ENCODE results near the gene GTF2IRD1.

Gene GTF2IRD1

GRCh38 chr7:74424291-74424880, 29.3 kb upstream of the GTF2IRD1 start:
- TF ChIP-seq CTCF (IDR thresholded peaks at IDR 0.05), result no peak

GRCh38 chr7:74428023-74428422, 25.7 kb upstream of the GTF2IRD1 start:
- TF ChIP-seq CTCF (IDR thresholded peaks at IDR 0.05), result no peak

- TF ChIP-seq CTCF (IDR thresholded peaks at IDR 0.05), result no peak
These were observed 24.5 kb upstream of the GTF2IRD1 start for GRCh38 chr7:74429153-74429747.

GRCh38 chr7:74430961-74431466, 22.7 kb upstream of the GTF2IRD1 start:
- TF ChIP-seq CTCF (IDR thresholded peaks at IDR 0.05), result no peak

GRCh38 chr7:74438327-74438726, 15.4 kb upstream of the GTF2IRD1 start:
- TF ChIP-seq CTCF (IDR thresholded peaks at IDR 0.05), result no peak

GRCh38 chr7:74439541-74439940, 14.2 kb upstream of the GTF2IRD1 start:
- no peak for TF ChIP-seq CTCF (IDR thresholded peaks at IDR 0.05)

GRCh38 chr7:74441801-74442200, 11.9 kb upstream of the GTF2IRD1 start:
- TF ChIP-seq CTCF (IDR thresholded peaks at IDR 0.05), result no peak

Measured in LNCAP (cell line).